DOHH2 (cell line): ENCODE measurements around the gene DDX28.

Source experiments
- H3F3A ChIP-seq: fragments of 200-600 bp; sonication (generic), shearing (Covaris generic); 2 replicates; pipeline ENCODE4 v1.6.0; 2016; ENCODE audit warnings: antibody characterized with exemption, mild to moderate bottlenecking; ENCODE audit not compliant: control insufficient read depth, insufficient read depth
- H3K27ac ChIP-seq: fragments of 200-600 bp; sonication (generic); 2 replicates; pipeline ENCODE4 v1.5.1; 2014; ENCODE audit warnings: low read depth, mild to moderate bottlenecking, low read length, moderate library complexity
- H3K27me3 ChIP-seq: fragments of 200-600 bp; sonication (generic); 2 replicates; pipeline ENCODE4 v1.6.1; 2014; ENCODE audit warnings: mild to moderate bottlenecking, low read length, mixed read lengths; ENCODE audit not compliant: control insufficient read depth
- H3K36me3 ChIP-seq: fragments of 200-600 bp; sonication (generic); 2 replicates; pipeline ENCODE4 v1.6.1; 2014; ENCODE audit warnings: mild to moderate bottlenecking, low read length, moderate library complexity, mixed read lengths; ENCODE audit not compliant: control insufficient read depth
- H3K4me1 ChIP-seq: fragments of 200-600 bp; sonication (generic); 2 replicates; pipeline ENCODE4 v1.6.1; 2014; ENCODE audit warnings: mild to moderate bottlenecking, low read length, mixed read lengths; ENCODE audit not compliant: control insufficient read depth
- H3K4me2 ChIP-seq: fragments of 200-600 bp; sonication (generic); 2 replicates; pipeline ENCODE4 v1.6.0; 2014; ENCODE audit warnings: mild to moderate bottlenecking, low read length, moderate library complexity
- H3K4me3 ChIP-seq: fragments of 200-600 bp; sonication (generic); 2 replicates; pipeline ENCODE4 v1.5.1; 2014; ENCODE audit warnings: mild to moderate bottlenecking, low read length, mixed read lengths
- H3K79me2 ChIP-seq: fragments of 200-600 bp; sonication (generic); 2 replicates; pipeline ENCODE4 v1.6.1; 2014; ENCODE audit warnings: mild to moderate bottlenecking, low read length, mixed read lengths; ENCODE audit not compliant: control insufficient read depth
- H3K9me2 ChIP-seq: fragments of 200-600 bp; sonication (generic); replicated peaks from 2 replicates; pipeline ENCODE4 v1.6.1; 2014; ENCODE audit warnings: mild to moderate bottlenecking, low read length, mixed read lengths; ENCODE audit not compliant: control insufficient read depth
- H3K9me3 ChIP-seq: fragments of 200-600 bp; sonication (generic); 2 replicates; pipeline ENCODE4 v1.6.1; 2014; ENCODE audit warnings: antibody characterized with exemption, low read length, mixed read lengths; ENCODE audit not compliant: control insufficient read depth, insufficient read depth
- H4K20me1 ChIP-seq: fragments of 200-600 bp; sonication (generic); 2 replicates; pipeline ENCODE4 v1.6.0; 2014; ENCODE audit warnings: low read depth, mild to moderate bottlenecking, antibody characterized with exemption, low read length, moderate library complexity; ENCODE audit not compliant: control insufficient read depth, insufficient read depth
- EZH2phosphoT487 ChIP-seq: fragments of 200-600 bp; sonication (generic); IDR thresholded peaks from 2 replicates; pipeline ENCODE4 v1.6.1; 2017; ENCODE audit warnings: borderline replicate concordance, mild to moderate bottlenecking, antibody characterized with exemption, low read length, moderate library complexity, mixed read lengths
- TF ChIP-seq, protein P1 (sequence below): fragments of 200-600 bp; sonication (generic); IDR thresholded peaks from one replicate; pipeline ENCODE4 v1.5.1; 2014; ENCODE audit warnings: antibody characterized with exemption, mild to moderate bottlenecking, low read depth, low read length; ENCODE audit not compliant: poor library complexity, severe bottlenecking

Gene DDX28

DNA sequence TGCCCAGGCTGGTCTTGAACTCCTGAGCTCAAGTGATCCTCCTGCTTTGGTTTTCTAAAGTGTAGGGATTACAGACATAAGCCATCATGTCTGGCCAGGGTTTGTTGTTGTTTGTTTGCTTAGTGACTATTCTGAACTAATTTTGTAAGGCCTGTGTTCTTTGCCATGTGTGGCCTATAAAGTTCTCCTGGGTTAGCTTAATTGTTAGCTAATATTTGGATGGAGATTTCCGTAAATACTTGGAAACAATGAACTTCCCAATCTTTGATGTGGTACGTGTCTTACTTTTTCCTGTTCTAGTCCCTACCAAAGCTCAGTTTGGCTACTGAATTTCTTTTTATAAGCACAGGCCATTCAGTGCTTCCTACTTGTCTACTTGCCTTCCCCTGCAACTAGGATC lies 25.0 kb upstream of the DDX28 start:
- no peaks in the 10 kb centered on the region for H3K79me2 ChIP-seq
- H3K27ac ChIP-seq, result no peak overlapping the region
- H3K4me3 ChIP-seq, result no peak overlapping the region
- H3K9me3 ChIP-seq, result no peaks in the 10 kb centered on the region
- no peaks in the 10 kb centered on the region for H3K27me3 ChIP-seq
- peaks cover 25% of the 10 kb centered on the region for H3K36me3 ChIP-seq
- no peaks in the 10 kb centered on the region; the same call in 1 of the 2 replicates for H3F3A ChIP-seq
- no peaks in the 10 kb centered on the region for H3K4me1 ChIP-seq
- no peaks in the 10 kb centered on the region for H3K9me2 ChIP-seq
- no peak overlapping the region for H3K4me2 ChIP-seq
- TF ChIP-seq, protein P1, sequence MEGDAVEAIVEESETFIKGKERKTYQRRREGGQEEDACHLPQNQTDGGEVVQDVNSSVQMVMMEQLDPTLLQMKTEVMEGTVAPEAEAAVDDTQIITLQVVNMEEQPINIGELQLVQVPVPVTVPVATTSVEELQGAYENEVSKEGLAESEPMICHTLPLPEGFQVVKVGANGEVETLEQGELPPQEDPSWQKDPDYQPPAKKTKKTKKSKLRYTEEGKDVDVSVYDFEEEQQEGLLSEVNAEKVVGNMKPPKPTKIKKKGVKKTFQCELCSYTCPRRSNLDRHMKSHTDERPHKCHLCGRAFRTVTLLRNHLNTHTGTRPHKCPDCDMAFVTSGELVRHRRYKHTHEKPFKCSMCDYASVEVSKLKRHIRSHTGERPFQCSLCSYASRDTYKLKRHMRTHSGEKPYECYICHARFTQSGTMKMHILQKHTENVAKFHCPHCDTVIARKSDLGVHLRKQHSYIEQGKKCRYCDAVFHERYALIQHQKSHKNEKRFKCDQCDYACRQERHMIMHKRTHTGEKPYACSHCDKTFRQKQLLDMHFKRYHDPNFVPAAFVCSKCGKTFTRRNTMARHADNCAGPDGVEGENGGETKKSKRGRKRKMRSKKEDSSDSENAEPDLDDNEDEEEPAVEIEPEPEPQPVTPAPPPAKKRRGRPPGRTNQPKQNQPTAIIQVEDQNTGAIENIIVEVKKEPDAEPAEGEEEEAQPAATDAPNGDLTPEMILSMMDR, result no peak
- no peak for TF ChIP-seq EZH2phosphoT487
- H4K20me1 ChIP-seq, result no peaks in the 10 kb centered on the region

DNA sequence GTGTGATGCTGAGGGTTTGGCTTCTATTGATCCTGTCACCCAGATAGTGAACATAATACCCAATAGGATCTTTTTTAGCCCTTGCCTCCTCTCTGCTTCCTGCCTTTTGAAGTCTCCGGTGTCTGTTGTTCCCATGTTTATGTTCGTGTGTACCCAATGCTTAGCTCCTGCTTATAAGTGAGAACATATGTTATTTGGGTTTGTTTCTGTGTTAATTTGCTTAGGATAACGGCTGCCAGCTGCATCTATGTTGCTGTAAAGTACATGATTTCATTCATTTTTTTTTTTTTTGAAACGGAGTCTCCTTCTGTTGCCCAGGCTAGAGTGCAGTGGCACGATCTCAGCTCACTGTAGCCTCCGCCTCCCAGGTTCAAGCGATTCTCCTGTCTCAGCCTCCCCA lies 23.1 kb upstream of the DDX28 start:
- Histone ChIP-seq H3F3A (no peaks in the 10 kb centered on the region; the same call in 1 of the 2 replicates), H3K27ac (no peak overlapping the region), H3K79me2 (no peaks in the 10 kb centered on the region), H3K4me2 (no peak overlapping the region), H3K4me1 (no peaks in the 10 kb centered on the region), H4K20me1 (no peaks in the 10 kb centered on the region), H3K4me3 (no peak overlapping the region), H3K27me3 (no peaks in the 10 kb centered on the region), H3K9me3 (no peaks in the 10 kb centered on the region), H3K9me2 (no peaks in the 10 kb centered on the region), H3K36me3 (peaks cover 26% of the 10 kb centered on the region)
- no peak for TF ChIP-seq EZH2phosphoT487
- TF ChIP-seq, protein P1, result no peak

DNA sequence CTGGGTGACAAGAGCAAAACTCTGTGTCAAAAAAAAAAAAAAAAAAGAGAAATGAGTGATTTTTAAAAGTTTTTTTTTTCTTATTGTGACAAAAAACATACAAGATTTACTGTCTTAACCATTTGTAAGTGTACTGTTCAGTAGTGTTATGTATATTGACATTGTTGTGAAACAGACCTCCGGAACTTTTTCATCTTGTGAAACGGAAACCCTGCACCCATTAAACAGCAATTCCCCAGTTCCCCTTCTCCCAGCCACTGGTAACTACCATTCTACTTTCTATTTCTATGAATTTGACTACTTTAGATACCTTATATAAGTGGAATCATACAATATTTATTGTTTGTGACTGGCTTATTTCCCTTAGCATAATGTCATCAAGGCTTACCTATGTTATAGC lies 18.8 kb upstream of the DDX28 start:
- no peak for TF ChIP-seq EZH2phosphoT487
- TF ChIP-seq, protein P1, result no peak
- no peaks in the 10 kb centered on the region for H4K20me1 ChIP-seq

More for the DNA sequence above, 18.8 kb upstream of the DDX28 start:
- Histone ChIP-seq H3K27ac (no peak overlapping the region), H3K36me3 (peaks cover 27% of the 10 kb centered on the region), H3K9me2 (no peaks in the 10 kb centered on the region), H3K79me2 (peaks cover 3% of the 10 kb centered on the region; the same call in 1 of the 2 replicates), H3F3A (no peaks in the 10 kb centered on the region; the same call in 1 of the 2 replicates), H3K4me2 (no peak overlapping the region), H3K4me1 (peaks cover 31% of the 10 kb centered on the region), H3K9me3 (no peaks in the 10 kb centered on the region), H3K4me3 (no peak overlapping the region), H3K27me3 (no peaks in the 10 kb centered on the region)
